ENCODE results near the gene KRTAP5-7. TPM values are rescaled to one million over a fixed set of nuclear protein-coding genes. Genes with fewer than 3 reads are reported as not detected.
"Not testable (repeated sequence)": the region's sequence is repeated elsewhere in the genome, so short reads cannot be mapped to it uniquely, and the experiment has no call there.

KRTAP5-7 gene
- total RNA-seq, 2 donors from 2014 or later = 0.17 to 0.24 TPM

DNA sequence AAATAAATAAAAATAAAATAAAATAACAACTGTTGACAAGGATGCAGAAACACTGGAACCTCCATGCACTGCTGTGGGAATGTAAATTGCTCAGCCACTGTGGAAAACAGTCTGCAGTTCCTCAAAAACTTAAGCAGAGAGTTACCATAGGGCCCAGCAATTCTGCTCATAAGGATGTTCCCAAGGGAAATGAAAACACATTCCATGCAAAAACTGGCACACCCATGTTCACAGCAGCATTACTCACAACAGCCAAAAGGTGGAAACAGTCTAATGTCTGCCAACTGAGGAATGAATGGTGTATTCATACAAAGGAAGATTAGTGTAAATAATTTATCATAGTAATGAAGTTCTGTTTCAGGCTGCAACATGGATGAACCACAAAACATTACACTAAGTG, 35.1 kb downstream of the KRTAP5-7 start:
- Histone ChIP-seq H3K36me3 (no peaks in the 10 kb centered on the region), H3K27ac (no peak overlapping the region), H3K9ac (ENCODE audit: low read depth in 2 of 2, low read length in 2 of 2) (no peak overlapping the region), H3K4me1 (no peaks in the 10 kb centered on the region), H3K9me3 (no peaks in the 10 kb centered on the region), H3K4me3 (no peak overlapping the region), H3K27me3 (no peaks in the 10 kb centered on the region)
- DNase-seq = no peak
- intact Hi-C loops (cut with DNase I) = no loop called here
- TF ChIP-seq, protein P1, sequence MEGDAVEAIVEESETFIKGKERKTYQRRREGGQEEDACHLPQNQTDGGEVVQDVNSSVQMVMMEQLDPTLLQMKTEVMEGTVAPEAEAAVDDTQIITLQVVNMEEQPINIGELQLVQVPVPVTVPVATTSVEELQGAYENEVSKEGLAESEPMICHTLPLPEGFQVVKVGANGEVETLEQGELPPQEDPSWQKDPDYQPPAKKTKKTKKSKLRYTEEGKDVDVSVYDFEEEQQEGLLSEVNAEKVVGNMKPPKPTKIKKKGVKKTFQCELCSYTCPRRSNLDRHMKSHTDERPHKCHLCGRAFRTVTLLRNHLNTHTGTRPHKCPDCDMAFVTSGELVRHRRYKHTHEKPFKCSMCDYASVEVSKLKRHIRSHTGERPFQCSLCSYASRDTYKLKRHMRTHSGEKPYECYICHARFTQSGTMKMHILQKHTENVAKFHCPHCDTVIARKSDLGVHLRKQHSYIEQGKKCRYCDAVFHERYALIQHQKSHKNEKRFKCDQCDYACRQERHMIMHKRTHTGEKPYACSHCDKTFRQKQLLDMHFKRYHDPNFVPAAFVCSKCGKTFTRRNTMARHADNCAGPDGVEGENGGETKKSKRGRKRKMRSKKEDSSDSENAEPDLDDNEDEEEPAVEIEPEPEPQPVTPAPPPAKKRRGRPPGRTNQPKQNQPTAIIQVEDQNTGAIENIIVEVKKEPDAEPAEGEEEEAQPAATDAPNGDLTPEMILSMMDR (IDR thresholded peaks at IDR 0.05) = no peak

DNA sequence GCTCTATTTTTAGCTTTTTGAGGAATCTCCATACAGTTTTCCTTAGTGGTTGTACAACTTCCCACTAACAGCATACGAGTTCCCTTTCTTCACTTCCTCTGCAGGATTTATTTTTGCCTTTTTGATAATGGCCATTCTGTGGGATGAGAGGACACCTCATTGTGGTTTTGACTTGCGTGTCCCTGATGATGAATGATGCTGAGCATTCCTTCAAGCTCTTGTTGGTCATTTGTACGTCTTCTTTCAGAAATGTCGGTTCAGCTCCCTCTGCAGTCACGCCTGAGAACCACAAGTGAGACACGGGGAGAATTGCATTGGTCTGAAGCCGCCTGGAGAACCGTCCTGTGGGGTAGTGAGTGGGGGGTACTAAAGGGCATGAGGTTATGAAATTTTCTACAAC, 36.3 kb downstream of the KRTAP5-7 start:
- intact Hi-C loops (cut with DNase I) = no loop called here
- H3K4me1 ChIP-seq = no peaks in the 10 kb centered on the region
- no peaks in the 10 kb centered on the region for H3K27me3 ChIP-seq
- no peak overlapping the region for H3K4me3 ChIP-seq
- H3K9ac ChIP-seq (ENCODE audit: low read depth in 2 of 2, low read length in 2 of 2) = no peak overlapping the region
- peak; percentile 25 for DNase-seq
- H3K27ac ChIP-seq = no peak overlapping the region
- no peaks in the 10 kb centered on the region for H3K36me3 ChIP-seq
- TF ChIP-seq, protein P1 (IDR thresholded peaks at IDR 0.05) = peak; percentile 40
- H3K9me3 ChIP-seq = no peaks in the 10 kb centered on the region

DNA sequence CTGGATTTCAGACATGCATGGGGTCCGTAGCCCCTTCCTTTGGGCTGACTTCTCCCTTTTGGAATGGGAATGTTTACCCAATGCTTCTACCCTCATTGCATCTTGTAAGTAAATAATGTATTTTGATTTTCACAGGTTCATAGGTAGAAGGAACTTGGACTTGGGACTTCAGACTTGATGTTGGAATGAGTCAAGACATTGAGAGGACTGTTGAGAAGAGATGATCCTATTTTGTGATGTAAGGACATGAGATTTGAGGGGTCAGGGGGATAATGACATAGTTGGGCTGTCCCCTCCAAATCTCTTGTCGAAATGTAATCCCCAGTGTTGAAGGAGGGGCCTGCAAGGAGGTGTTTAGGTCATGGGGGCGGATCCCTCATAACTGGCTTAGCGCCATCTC, 37.4 kb downstream of the KRTAP5-7 start:
- TF ChIP-seq, protein P1 (IDR thresholded peaks at IDR 0.05) = no peak
- Histone ChIP-seq H3K27me3 (no peaks in the 10 kb centered on the region), H3K9me3 (no peaks in the 10 kb centered on the region), H3K4me1 (no peaks in the 10 kb centered on the region), H3K36me3 (no peaks in the 10 kb centered on the region), H3K4me3 (no peak overlapping the region), H3K27ac (no peak overlapping the region), H3K9ac (ENCODE audit: low read depth in 2 of 2, low read length in 2 of 2) (no peak overlapping the region)
- intact Hi-C loops (cut with DNase I) = no loop called here
- no peak for DNase-seq

DNA sequence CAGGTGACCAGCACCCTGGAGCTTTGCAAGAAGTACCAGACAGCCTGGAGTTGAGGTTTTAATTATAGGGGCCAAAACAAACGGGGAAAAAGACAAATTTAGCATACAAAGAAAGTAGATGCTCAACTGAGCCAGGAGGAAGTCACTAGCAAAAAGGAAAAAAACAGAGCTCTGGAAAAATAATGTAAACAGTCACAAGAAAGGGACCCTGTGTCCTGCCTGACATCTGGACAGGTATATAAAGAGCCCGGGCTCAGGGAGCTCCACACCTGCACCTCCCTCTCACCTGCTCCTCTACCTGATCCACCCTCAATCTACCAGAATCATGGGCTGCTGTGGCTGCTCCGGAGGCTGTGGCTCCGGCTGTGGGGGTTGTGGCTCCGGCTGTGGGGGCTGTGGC, 38.2 kb downstream of the KRTAP5-7 start, which contains the start of gene KRTAP5-10:
TSS of gene KRTAP5-10 (plus strand) at position 301 of the 400 bp plus-strand sequence. CDS start at position 326, 25 bp downstream.
- H3K27me3 ChIP-seq = no peaks in the 10 kb centered on the region
- H3K27ac ChIP-seq = no peak within 1 kb of the TSS
- no peak within 1 kb of the TSS for H3K9ac ChIP-seq (ENCODE audit: low read depth in 2 of 2, low read length in 2 of 2)
- no peak for DNase-seq
- no peaks in the 10 kb centered on the region for H3K36me3 ChIP-seq
- intact Hi-C loops (cut with DNase I) = no loop called here
- TF ChIP-seq, protein P1 (IDR thresholded peaks at IDR 0.05) = no peak
- H3K4me3 ChIP-seq = no peak within 1 kb of the TSS
- no peaks in the 10 kb centered on the region for H3K4me1 ChIP-seq
- no peaks in the 10 kb centered on the region for H3K9me3 ChIP-seq

DNA sequence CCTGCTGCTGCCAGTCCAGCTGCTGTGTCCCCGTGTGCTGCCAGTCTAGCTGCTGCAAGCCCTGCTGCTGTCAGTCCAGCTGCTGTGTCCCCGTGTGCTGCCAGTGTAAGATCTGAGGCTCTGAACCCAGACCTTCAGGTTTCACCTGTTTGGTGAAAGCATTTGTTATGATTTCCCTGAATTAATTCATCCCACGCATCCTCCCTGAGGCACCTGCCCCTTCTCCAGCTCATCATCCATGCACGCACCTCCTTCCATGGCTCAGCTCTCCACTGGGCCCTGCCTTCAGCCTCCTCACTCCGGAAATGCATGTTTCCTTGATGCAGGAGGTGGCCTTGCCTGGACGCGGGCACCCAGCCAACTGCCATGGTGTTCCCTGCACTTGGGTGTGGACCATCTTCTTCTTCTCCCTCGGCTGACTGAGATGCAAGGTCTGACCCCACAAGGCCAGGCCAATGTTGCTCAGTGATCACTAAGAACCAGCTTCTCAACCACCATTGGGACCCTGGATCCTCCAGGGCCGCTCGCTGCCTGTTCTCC, 39.1 kb downstream of the KRTAP5-7 start:
- Histone ChIP-seq H3K27me3 (no peaks in the 10 kb centered on the region), H3K4me3 (no peak overlapping the region), H3K9ac (ENCODE audit: low read depth in 2 of 2, low read length in 2 of 2) (no peak overlapping the region), H3K36me3 (no peaks in the 10 kb centered on the region), H3K27ac (no peak overlapping the region), H3K9me3 (no peaks in the 10 kb centered on the region), H3K4me1 (no peaks in the 10 kb centered on the region)
- DNase-seq = peak; percentile 27
- TF ChIP-seq, protein P1 (IDR thresholded peaks at IDR 0.05) = no peak
- intact Hi-C loops (cut with DNase I) = no loop called here

DNA sequence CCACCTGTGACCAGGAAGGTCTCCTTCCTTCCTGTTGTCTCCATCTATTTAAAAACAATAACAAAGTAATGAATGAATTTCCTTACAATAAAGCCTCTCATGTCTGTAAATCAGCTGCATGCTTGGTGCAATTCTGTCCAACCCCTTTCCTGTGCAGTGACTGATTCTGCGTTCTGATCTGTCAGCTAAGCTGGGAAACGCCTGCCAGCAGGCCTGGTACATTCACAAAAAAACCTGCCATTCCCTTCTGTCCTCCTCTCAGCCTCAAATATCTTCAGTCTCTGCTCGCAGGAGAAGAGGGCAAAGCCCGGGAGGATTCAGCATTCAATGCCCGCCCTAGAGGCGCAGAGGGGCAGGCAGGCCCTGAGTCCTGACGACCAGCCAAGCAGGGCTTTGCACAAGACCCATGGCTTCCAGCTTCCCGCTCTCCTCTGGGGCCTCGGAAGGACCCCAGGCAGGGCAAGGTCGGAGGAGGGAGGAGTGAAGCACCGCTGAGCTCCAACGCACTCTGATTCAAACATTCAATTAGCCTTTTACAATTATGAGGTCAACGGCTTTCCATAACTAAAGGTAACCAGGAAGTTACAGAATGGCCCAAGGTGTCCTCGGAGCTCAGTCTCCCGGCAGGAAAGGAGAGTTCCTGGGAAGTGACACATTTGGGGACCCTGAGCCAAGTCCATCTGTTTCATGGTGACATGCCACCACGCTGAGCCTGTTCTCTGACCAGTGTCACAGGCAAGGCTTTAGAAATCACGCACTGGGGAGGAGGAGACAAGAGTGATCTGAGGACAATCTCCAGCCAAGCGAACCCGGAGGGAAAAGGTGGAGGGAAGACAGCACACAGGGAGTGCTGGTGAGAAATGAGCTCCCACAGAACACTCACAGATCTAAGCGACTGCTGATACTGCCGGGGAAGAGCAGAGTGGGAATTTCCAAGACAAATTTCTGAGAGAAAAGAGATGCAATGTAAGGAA, 39.8 kb downstream of the KRTAP5-7 start:
- not testable (repeated sequence) for H3K27me3 ChIP-seq

DNA sequence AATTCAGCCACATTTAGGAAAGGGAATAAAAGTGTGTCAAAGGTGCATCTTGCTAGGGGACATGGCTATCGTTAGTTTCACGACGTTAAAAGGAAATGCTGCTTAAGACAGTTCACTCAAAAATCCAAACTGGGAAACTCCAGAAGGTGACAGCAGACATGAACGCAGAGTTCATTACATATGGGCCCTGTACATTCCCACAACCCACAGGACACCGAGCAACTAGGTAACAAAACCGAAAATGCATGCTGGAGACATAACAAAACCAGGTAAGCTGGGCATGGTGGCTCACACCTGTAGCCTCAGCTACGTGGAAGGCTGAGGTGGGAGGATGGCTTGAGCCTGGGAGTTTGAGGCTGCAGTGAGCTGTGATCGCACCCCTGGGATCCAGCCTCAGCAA, 40.6 kb downstream of the KRTAP5-7 start:
- intact Hi-C loops (cut with DNase I); H3K9ac ChIP-seq (ENCODE audit: low read depth in 2 of 2, low read length in 2 of 2): not testable (repeated sequence)

More for the DNA sequence above, 39.8 kb downstream of the KRTAP5-7 start:
- H3K9ac ChIP-seq (ENCODE audit: low read depth in 2 of 2, low read length in 2 of 2); H3K27ac ChIP-seq; intact Hi-C loops (cut with DNase I); DNase-seq; H3K9me3 ChIP-seq; H3K4me1 ChIP-seq; H3K36me3 ChIP-seq; H3K4me3 ChIP-seq: not testable (repeated sequence)

More for the DNA sequence above, 40.6 kb downstream of the KRTAP5-7 start:
- not testable (repeated sequence) for H3K9me3 ChIP-seq, H3K27me3 ChIP-seq, H3K4me3 ChIP-seq, H3K36me3 ChIP-seq, H3K27ac ChIP-seq, DNase-seq, H3K4me1 ChIP-seq

All from colonic mucosa (tissue), 4 donors.